ENCODE data around the gene TUT7.

DNA sequence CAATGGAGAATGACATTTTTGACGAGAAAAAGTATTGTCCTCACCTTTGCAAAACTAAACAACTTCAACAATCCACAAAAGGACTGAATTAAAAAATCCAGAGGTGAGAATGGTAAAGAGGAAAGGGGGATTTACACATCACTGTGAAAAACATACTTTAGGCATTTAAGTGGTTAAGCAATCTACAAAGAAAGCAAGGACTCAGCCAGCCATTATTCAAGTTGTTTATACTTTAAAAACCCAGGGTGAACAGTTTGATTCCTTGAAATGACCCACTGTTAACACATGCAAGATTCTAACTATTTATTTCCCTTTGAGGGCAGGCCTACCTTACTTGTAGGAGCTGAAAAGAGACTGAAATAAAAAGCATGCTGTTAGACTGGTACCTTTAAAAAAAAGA lies 29.3 kb downstream of the TUT7 start:
- TF ChIP-seq, protein P1, sequence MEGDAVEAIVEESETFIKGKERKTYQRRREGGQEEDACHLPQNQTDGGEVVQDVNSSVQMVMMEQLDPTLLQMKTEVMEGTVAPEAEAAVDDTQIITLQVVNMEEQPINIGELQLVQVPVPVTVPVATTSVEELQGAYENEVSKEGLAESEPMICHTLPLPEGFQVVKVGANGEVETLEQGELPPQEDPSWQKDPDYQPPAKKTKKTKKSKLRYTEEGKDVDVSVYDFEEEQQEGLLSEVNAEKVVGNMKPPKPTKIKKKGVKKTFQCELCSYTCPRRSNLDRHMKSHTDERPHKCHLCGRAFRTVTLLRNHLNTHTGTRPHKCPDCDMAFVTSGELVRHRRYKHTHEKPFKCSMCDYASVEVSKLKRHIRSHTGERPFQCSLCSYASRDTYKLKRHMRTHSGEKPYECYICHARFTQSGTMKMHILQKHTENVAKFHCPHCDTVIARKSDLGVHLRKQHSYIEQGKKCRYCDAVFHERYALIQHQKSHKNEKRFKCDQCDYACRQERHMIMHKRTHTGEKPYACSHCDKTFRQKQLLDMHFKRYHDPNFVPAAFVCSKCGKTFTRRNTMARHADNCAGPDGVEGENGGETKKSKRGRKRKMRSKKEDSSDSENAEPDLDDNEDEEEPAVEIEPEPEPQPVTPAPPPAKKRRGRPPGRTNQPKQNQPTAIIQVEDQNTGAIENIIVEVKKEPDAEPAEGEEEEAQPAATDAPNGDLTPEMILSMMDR (IDR thresholded peaks at IDR 0.05), result no peak
- no peak for TF ChIP-seq EP300 (IDR thresholded peaks at IDR 0.05)
